SK-N-MC (cell line): ENCODE results near the gene RYR3.

Source experiments
- DNase-seq: peaks from one replicate; pipeline ENCODE4 v3.0.0-alpha.2; 2011; ENCODE audit warnings: low read depth, low spot score
- H3K27ac ChIP-seq: fragments of 200-600 bp; sonication (generic); 2 replicates; pipeline ENCODE4 v1.5.1; 2016; ENCODE audit warnings: mixed run types
- H3K36me3 ChIP-seq: fragments of 200-600 bp; sonication (generic); 2 replicates; pipeline ENCODE4 v1.6.1; 2017; ENCODE audit warnings: antibody characterized with exemption, low read length, mixed read lengths; ENCODE audit not compliant: insufficient read depth
- H3K4me3 ChIP-seq: fragments of 200-600 bp; sonication (generic); 2 replicates; pipeline ENCODE4 v1.5.1; 2016
- H3K9ac ChIP-seq: fragments of 200-600 bp; sonication (generic); 2 replicates; pipeline ENCODE4 v1.8.0; 2017; ENCODE audit warnings: mixed run types, mixed read lengths; ENCODE audit not compliant: insufficient read length
- H3K9me3 ChIP-seq: fragments of 200-600 bp; sonication (generic); 2 replicates; pipeline ENCODE4 v1.6.1; 2017; ENCODE audit warnings: low read depth, mild to moderate bottlenecking, antibody characterized with exemption, low read length, moderate library complexity, mixed read lengths
- EZH2 ChIP-seq: fragments of 200-600 bp; sonication (generic); IDR thresholded peaks from one replicate; pipeline ENCODE4 v1.6.1; 2017; ENCODE audit warnings: antibody characterized with exemption
- FOXP2 ChIP-seq: optimal IDR thresholded peaks from 2 replicates; pipeline ENCODE3; 2011; ENCODE audit warnings: mild to moderate bottlenecking, moderate library complexity; ENCODE audit not compliant: insufficient read depth; ENCODE audit errors: extremely low read length, control extremely low read depth
- POLR2AphosphoS5 ChIP-seq: IDR thresholded peaks from 2 replicates; pipeline ENCODE4 v1.6.1; 2012; ENCODE audit warnings: mild to moderate bottlenecking, low read depth, low read length, borderline replicate concordance

The RYR3 gene

GRCh38 chr15:33680336-33680735, 369.6 kb downstream of the RYR3 start:
- DNase-seq = no peak
- Histone ChIP-seq H3K4me3 (no peak overlapping the region), H3K9me3 (no peaks in the 10 kb centered on the region), H3K36me3 (no peaks in the 10 kb centered on the region), H3K27ac (no peak overlapping the region), H3K9ac (no peak overlapping the region)
- TF ChIP-seq FOXP2 = no peak
- TF ChIP-seq POLR2AphosphoS5 = no peak
- TF ChIP-seq EZH2 = no peak

DNA sequence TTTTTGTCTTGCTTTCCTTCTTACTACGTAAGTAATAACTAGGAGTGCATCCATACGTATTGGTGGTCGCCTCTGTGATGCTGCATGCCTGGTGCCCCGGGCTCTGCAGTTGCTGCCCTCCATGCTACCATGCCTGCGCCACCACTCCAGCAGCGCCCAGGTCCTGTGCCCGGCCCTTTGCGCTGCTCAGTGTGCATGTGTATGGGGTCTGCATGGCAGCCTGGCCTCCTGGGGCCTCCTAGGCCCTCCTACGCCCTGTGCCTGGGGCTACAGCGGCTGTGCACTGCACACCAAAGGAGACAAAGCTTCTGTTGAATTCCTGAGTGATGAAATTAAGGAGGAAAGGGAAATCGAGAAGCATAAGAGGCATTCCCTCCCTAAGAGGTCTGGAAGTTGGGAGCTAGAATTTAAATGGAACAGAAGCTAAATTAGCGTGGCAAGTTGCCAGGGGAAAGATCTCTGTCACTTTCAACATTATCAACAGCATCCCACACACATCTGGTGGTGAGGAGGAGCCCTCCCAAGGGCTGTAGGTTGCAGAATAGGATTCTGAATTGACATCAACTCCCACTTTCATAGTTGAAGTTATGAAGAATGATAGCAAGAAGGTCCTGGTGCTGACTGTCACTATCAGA, 382.5 kb downstream of the RYR3 start:
- DNase-seq = no peak
- TF ChIP-seq FOXP2 = no peak
- TF ChIP-seq POLR2AphosphoS5 = no peak
- no peak for TF ChIP-seq EZH2
- H3K36me3 ChIP-seq = no peaks in the 10 kb centered on the region
- no peaks in the 10 kb centered on the region for H3K9me3 ChIP-seq
- no peak overlapping the region for H3K4me3 ChIP-seq
- H3K27ac ChIP-seq = no peak overlapping the region
- no peak overlapping the region for H3K9ac ChIP-seq

DNA sequence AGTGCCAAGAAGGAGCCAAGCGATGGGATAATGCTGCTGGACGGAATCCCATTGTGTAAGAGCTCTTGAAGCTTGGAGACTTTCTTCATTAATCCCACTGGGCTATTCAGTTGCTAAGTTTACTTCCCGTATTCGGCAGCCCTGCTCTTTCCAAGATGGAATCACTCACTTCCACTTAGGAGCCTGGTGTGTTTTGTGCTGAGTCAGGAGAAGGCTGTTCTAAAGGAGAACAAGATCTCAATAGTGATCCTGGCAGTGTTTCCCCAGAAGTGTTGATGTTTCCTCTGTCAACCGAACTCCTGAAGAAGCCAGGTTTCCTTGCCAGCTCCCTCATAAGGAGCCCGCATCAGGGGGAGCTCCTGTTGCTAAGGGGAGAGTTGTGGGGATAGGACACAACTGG, 387.4 kb downstream of the RYR3 start:
- H3K4me3 ChIP-seq = no peak overlapping the region
- TF ChIP-seq EZH2 (no peak), POLR2AphosphoS5 (no peak), FOXP2 (no peak)
- H3K27ac ChIP-seq = no peak overlapping the region
- H3K36me3 ChIP-seq = no peaks in the 10 kb centered on the region
- H3K9ac ChIP-seq = no peak overlapping the region
- H3K9me3 ChIP-seq = no peaks in the 10 kb centered on the region
- no peak for DNase-seq

- H3K36me3 ChIP-seq = no peaks in the 10 kb centered on the region
- H3K4me3 ChIP-seq = no peak overlapping the region
- H3K9ac ChIP-seq = no peak overlapping the region
- no peak for DNase-seq
- H3K9me3 ChIP-seq = no peaks in the 10 kb centered on the region
- TF ChIP-seq EZH2 (no peak), POLR2AphosphoS5 (no peak), FOXP2 (no peak)
- H3K27ac ChIP-seq = no peak overlapping the region
These were observed 388.4 kb downstream of the RYR3 start for GRCh38 chr15:33699145-33699544.

DNA sequence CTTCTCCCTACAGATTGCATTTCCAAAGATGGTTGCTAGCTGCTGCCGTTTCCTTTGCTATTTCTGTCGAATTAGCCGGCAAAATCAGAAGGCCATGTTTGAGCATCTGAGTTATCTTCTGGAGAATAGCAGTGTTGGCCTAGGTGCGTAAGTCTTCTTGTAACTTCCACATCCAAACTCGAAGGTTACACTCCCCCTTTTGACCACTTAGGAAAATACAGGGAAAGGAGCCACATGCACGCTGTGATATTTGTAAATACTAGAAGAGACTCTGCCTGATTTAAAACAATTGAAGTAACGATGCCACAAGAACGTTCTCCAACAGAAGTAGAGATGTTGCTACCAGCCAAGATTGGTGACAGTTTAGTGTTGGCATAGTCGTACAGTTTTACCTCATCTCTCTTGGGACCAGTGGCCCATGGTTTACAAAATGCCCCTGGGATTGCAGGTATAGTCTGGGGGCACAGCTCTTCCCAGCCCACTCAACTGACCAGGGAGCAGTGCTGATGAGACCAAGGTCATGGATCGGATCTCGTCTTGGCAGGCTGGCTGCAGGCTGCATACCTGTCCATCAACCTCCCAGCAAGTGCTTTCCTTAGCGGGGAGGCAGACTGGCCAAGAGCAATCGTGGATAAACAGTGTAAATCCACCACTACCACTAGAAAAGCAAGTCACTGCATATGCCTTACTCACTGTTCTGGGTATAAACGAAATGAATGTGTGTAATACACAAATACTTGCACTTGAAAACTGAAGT, 389.1 kb downstream of the RYR3 start:
- Histone ChIP-seq H3K36me3 (no peaks in the 10 kb centered on the region), H3K9me3 (no peaks in the 10 kb centered on the region), H3K4me3 (no peak overlapping the region), H3K9ac (no peak overlapping the region), H3K27ac (no peak overlapping the region)
- no peak for DNase-seq
- TF ChIP-seq POLR2AphosphoS5 (no peak), FOXP2 (no peak), EZH2 (no peak)

DNA sequence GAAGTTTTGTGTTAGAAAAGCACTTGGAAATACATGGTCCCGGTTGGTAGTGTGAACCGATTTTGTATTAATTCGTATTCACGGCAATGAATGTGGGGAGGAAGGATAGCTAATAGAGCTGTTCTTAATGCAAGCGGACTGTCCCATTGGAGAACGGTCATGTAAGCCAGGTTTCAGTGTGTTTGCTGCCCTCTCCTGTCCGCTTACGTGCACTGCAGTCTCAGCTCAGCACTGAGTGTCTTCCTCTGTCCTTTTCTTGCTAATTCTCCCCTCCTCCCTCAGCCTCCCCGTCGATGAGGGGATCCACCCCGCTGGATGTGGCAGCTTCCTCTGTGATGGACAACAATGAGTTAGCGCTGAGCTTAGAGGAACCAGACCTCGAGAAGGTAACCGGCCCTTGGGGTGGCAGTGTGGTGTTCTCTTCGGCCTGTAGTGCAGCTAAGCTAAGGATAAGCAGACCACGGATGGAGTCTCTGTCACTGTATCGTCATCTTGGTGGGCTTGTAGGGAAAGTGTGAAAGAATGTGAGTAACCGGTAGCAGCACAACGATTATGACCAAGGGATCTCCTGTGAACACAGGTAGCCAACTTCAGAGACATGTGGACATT, 390.0 kb downstream of the RYR3 start:
- TF ChIP-seq POLR2AphosphoS5 (no peak), EZH2 (no peak), FOXP2 (no peak)
- H3K36me3 ChIP-seq = no peaks in the 10 kb centered on the region
- peak; percentile 35 for DNase-seq
- H3K4me3 ChIP-seq = no peak overlapping the region
- no peak overlapping the region for H3K9ac ChIP-seq
- H3K27ac ChIP-seq = no peak overlapping the region
- no peaks in the 10 kb centered on the region for H3K9me3 ChIP-seq

DNA sequence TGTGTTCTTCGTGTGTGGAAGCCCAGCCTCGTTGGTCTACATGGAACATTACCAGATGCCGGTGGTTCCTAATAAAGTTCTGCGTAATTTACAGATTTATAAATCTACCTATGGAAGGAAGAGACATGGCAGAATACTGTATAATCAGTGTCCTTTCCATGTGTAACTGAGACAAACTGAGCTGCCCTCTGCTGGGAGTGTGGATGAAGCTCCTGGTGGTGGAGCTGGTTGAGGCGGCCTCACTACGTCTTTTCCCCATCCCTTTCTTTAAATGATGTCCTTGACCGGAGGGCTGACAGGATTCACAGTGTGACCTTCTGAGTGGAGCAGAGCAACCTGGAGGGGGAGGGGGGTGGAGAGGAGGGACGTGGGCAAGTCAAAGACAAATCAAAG, 390.5 kb downstream of the RYR3 start:
- no peak overlapping the region for H3K27ac ChIP-seq
- H3K36me3 ChIP-seq = no peaks in the 10 kb centered on the region
- TF ChIP-seq EZH2 = no peak
- no peak for TF ChIP-seq POLR2AphosphoS5
- no peak for TF ChIP-seq FOXP2
- DNase-seq = no peak
- H3K9me3 ChIP-seq = no peaks in the 10 kb centered on the region
- H3K4me3 ChIP-seq = no peak overlapping the region
- H3K9ac ChIP-seq = no peak overlapping the region

DNA sequence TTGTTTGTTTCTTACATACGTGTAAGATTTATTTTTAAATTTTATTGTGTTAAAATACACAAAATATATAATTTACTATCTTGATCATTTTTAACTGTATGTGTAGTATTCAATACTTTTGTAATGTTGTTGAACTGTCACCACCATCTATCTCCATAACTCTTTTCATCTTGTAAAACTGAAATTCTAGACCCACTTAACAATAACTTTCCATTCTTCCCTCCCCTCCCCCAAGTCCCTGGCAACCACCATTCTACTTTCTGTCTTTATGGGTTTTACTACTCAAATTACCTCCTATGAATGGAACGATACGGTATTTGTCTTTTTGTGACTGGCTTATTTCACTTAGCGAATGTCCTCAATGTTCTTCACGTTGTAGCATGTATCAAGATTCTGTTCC, 395.4 kb downstream of the RYR3 start:
- Histone ChIP-seq H3K4me3 (no peak overlapping the region), H3K27ac (no peak overlapping the region), H3K9ac (no peak overlapping the region), H3K9me3 (no peaks in the 10 kb centered on the region), H3K36me3 (no peaks in the 10 kb centered on the region)
- DNase-seq = no peak
- no peak for TF ChIP-seq FOXP2
- no peak for TF ChIP-seq POLR2AphosphoS5
- TF ChIP-seq EZH2 = no peak
